ENCODE results near the gene PC. TPM values are rescaled to one million over a fixed set of nuclear protein-coding genes. Genes with fewer than 3 reads are reported as not detected.
"Not testable (repeated sequence)": the region's sequence is repeated elsewhere in the genome, so short reads cannot be mapped to it uniquely, and the experiment has no call there.

The PC gene
- total RNA-seq, 1 donor from 2014 or later = 10.5 TPM

DNA sequence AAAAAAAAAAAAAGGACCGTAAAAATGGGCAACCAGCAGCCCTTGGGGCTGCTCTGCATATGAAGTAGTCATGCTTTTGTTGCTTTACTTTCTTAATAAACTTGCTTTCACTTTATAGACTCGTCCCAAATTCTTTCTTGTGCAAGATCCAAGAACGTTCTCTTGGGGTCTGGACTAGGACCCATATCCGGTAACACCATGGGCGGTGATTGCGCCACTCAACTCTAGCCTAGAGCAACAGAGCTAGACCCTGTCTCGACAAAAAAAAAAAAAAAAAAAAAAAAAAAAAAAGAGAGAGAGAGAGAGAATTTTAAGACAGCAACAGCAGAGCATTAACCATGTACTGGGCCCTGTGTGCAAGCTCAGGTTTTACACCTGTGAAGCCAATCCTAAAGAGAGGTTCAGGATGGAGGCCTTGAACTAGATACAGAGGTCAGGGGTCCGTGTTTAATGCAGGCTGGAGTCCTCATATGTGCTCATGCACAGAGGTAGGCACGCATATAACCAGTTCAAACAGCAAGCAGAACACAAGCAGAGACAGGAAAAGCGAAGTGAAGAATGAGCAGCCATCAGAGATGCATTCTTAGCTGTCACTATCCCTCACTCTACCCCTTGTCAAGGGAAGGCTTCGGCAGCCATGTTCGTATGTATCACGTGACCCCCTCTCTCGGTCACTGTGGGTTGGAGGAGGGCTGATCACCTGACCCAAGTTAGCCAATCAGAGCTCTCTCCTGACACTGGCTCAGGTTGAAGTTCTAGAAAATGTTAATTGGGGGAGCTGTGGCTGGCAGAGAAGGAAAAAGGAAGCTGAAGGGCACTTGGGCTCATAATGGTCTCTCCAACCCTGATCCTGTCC lies 48.1 kb upstream of the PC start:
- no peaks in the 10 kb centered on the region for H4K20me1 ChIP-seq (ENCODE audit: insufficient read depth, low read length)
- H3K36me3 Mint-ChIP-seq (ENCODE audit: low read depth, unreplicated experiment) = no peaks in the 10 kb centered on the region
- no peak overlapping the region for H2AFZ ChIP-seq (ENCODE audit: low read depth, low read length)
- no peak overlapping the region for H3K27ac ChIP-seq (ENCODE audit: low read depth, low read length)
- no peak overlapping the region for H3K9ac ChIP-seq (ENCODE audit: low read length)
- H3K27me3 ChIP-seq (ENCODE audit: insufficient read depth, low read length) = peaks cover 2% of the 10 kb centered on the region
- no peak for DNase-seq (ENCODE audit: low read depth)
- H3K9me3 ChIP-seq (ENCODE audit: insufficient read depth, low read depth, low read length) = no peaks in the 10 kb centered on the region
- H3K27ac Mint-ChIP-seq (ENCODE audit: unreplicated experiment) = no peak overlapping the region
- no peaks in the 10 kb centered on the region for H3K4me1 Mint-ChIP-seq (ENCODE audit: low read depth, unreplicated experiment)
- FAIRE-seq = no peak
- H3K4me3 ChIP-seq (ENCODE audit: insufficient read depth, low read depth, low read length) = no peak overlapping the region
- H3K4me3 Mint-ChIP-seq (ENCODE audit: unreplicated experiment) = no peak overlapping the region
- no peaks in the 10 kb centered on the region for H3K79me2 ChIP-seq (ENCODE audit: insufficient read depth, low read length)
- TF ChIP-seq EZH2 (IDR thresholded peaks at IDR 0.05; ENCODE audit: insufficient read depth, low read length) = no peak
- TF ChIP-seq, protein P1, sequence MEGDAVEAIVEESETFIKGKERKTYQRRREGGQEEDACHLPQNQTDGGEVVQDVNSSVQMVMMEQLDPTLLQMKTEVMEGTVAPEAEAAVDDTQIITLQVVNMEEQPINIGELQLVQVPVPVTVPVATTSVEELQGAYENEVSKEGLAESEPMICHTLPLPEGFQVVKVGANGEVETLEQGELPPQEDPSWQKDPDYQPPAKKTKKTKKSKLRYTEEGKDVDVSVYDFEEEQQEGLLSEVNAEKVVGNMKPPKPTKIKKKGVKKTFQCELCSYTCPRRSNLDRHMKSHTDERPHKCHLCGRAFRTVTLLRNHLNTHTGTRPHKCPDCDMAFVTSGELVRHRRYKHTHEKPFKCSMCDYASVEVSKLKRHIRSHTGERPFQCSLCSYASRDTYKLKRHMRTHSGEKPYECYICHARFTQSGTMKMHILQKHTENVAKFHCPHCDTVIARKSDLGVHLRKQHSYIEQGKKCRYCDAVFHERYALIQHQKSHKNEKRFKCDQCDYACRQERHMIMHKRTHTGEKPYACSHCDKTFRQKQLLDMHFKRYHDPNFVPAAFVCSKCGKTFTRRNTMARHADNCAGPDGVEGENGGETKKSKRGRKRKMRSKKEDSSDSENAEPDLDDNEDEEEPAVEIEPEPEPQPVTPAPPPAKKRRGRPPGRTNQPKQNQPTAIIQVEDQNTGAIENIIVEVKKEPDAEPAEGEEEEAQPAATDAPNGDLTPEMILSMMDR (IDR thresholded peaks at IDR 0.05; ENCODE audit: insufficient read depth, low read depth, low read length) = no peak
- H3K27me3 Mint-ChIP-seq (ENCODE audit: low read depth, unreplicated experiment) = peaks cover 21% of the 10 kb centered on the region
- H3K4me1 ChIP-seq (ENCODE audit: insufficient read depth, low read length) = no peaks in the 10 kb centered on the region
- no peaks in the 10 kb centered on the region for H3K9me3 Mint-ChIP-seq (ENCODE audit: unreplicated experiment)
- H3K4me2 ChIP-seq (ENCODE audit: low read length) = no peak overlapping the region
- H3K36me3 ChIP-seq (ENCODE audit: insufficient read depth, low read length) = no peaks in the 10 kb centered on the region

DNA sequence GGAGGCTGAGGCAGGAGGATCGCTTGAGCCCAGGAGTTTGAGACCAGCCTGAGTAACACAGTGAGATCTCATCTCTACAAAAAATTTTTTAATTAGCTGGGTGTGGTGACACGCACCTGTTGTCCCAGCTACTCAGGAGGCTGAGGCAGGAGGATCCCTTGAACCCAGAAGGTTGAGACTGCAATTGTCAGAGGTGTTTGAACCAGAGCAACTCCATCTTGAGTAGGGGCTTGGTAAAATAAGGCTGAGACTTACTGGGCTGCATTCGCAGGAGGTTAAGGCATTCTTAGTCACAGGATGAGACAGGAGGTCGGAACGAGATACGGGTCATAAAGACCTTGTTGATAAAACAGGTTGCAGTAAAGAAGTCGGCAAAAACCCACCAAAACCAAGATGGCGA lies 47.0 kb upstream of the PC start:
- H3K79me2 ChIP-seq (ENCODE audit: insufficient read depth, low read length); H3K9ac ChIP-seq (ENCODE audit: low read length); H2AFZ ChIP-seq (ENCODE audit: low read depth, low read length); H3K27ac Mint-ChIP-seq (ENCODE audit: unreplicated experiment); H3K9me3 ChIP-seq (ENCODE audit: insufficient read depth, low read depth, low read length); H3K36me3 ChIP-seq (ENCODE audit: insufficient read depth, low read length); H3K27me3 ChIP-seq (ENCODE audit: insufficient read depth, low read length); H3K9me3 Mint-ChIP-seq (ENCODE audit: unreplicated experiment); H3K4me2 ChIP-seq (ENCODE audit: low read length); H3K4me3 ChIP-seq (ENCODE audit: insufficient read depth, low read depth, low read length); H3K4me3 Mint-ChIP-seq (ENCODE audit: unreplicated experiment); H3K27ac ChIP-seq (ENCODE audit: low read depth, low read length); DNase-seq (ENCODE audit: low read depth); H4K20me1 ChIP-seq (ENCODE audit: insufficient read depth, low read length); FAIRE-seq; H3K36me3 Mint-ChIP-seq (ENCODE audit: low read depth, unreplicated experiment); H3K4me1 Mint-ChIP-seq (ENCODE audit: low read depth, unreplicated experiment); H3K4me1 ChIP-seq (ENCODE audit: insufficient read depth, low read length): not testable (repeated sequence)
- peaks cover 22% of the 10 kb centered on the region for H3K27me3 Mint-ChIP-seq (ENCODE audit: low read depth, unreplicated experiment)

DNA sequence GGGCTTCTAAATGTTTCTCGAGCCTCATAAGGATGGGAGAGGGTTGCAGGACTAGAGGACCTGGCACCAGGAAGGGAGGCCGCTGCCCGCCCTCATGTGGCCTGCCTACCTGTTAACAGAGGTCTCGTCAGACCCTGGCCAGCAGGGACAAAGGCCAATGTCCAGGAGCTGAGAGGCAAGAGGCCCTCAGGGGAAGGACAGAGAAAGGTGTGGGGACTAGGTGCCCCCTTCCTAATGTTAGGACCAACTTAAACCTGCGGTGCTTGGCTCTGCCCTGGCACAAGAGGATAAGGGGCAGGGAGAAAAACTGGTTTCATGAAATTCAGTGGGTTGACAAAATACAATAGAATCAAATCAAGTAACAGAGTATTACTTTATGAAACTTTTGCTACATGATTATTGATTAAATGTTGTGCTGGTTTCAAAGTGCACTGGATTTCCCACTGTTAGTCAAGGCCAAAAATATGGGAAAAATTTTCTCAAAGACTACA lies 44.8 kb upstream of the PC start:
- H2AFZ ChIP-seq (ENCODE audit: low read depth, low read length) = no peak overlapping the region
- no peaks in the 10 kb centered on the region for H3K9me3 Mint-ChIP-seq (ENCODE audit: unreplicated experiment)

More for the DNA sequence above, 44.8 kb upstream of the PC start:
- H3K36me3 Mint-ChIP-seq (ENCODE audit: low read depth, unreplicated experiment) = no peaks in the 10 kb centered on the region
- DNase-seq (ENCODE audit: low read depth) (no peak), FAIRE-seq (no peak)
- no peaks in the 10 kb centered on the region for H3K27me3 ChIP-seq (ENCODE audit: insufficient read depth, low read length)
- peaks cover 14% of the 10 kb centered on the region for H3K27me3 Mint-ChIP-seq (ENCODE audit: low read depth, unreplicated experiment)
- H4K20me1 ChIP-seq (ENCODE audit: insufficient read depth, low read length) = no peaks in the 10 kb centered on the region
- H3K9ac ChIP-seq (ENCODE audit: low read length) = no peak overlapping the region
- H3K79me2 ChIP-seq (ENCODE audit: insufficient read depth, low read length) = no peaks in the 10 kb centered on the region
- no peaks in the 10 kb centered on the region for H3K4me1 Mint-ChIP-seq (ENCODE audit: low read depth, unreplicated experiment)
- H3K27ac Mint-ChIP-seq (ENCODE audit: unreplicated experiment) = no peak overlapping the region
- no peaks in the 10 kb centered on the region for H3K36me3 ChIP-seq (ENCODE audit: insufficient read depth, low read length)
- H3K4me2 ChIP-seq (ENCODE audit: low read length) = no peak overlapping the region
- H3K27ac ChIP-seq (ENCODE audit: low read depth, low read length) = no peak overlapping the region
- no peaks in the 10 kb centered on the region for H3K4me1 ChIP-seq (ENCODE audit: insufficient read depth, low read length)
- H3K4me3 Mint-ChIP-seq (ENCODE audit: unreplicated experiment) = no peak overlapping the region
- TF ChIP-seq, protein P1 (IDR thresholded peaks at IDR 0.05; ENCODE audit: insufficient read depth, low read depth, low read length) = no peak
- no peak for TF ChIP-seq EZH2 (IDR thresholded peaks at IDR 0.05; ENCODE audit: insufficient read depth, low read length)
- no peak overlapping the region for H3K4me3 ChIP-seq (ENCODE audit: insufficient read depth, low read depth, low read length)
- H3K9me3 ChIP-seq (ENCODE audit: insufficient read depth, low read depth, low read length) = no peaks in the 10 kb centered on the region

Measured in astrocyte (in vitro differentiated cells and primary cell).